Common myeloid progenitor, CD34-positive (primary cell): Measurements from ENCODE around the gene SCGB2B2.
"Not testable (repeated sequence)": the region's sequence is repeated elsewhere in the genome, so short reads cannot be mapped to it uniquely, and the experiment has no call there.

Source experiments
- CTCF ChIA-PET: fragments of 350-600 bp; sonication (Branson Sonifier 250); formaldehyde crosslinking; loops from one replicate; lab custom pipeline; 2021; ENCODE audit warnings: antibody characterized with exemption; lab: Charles Lee
- POLR2A ChIA-PET: fragments of 350-600 bp; sonication (Branson Sonifier 250); formaldehyde crosslinking; loops from one replicate; lab custom pipeline; 2021; ENCODE audit warnings: antibody characterized with exemption; lab: Charles Lee
- DNase-seq, 3 donors: peaks; one replicate each; pipeline versions ENCODE4 v3.0.0 to v3.0.0-alpha.2; 2013
- H3K27ac ChIP-seq, 2 experiments: 1 replicate in 1 of 2; 2 replicates in 1 of 2; pipeline ENCODE4 v1.7.0; 2013; ENCODE audit warnings: inconsistent platforms in 2 of 2, low read length in 2 of 2, mild to moderate bottlenecking in 2 of 2, low read depth in 1 of 2, moderate library complexity in 1 of 2; ENCODE audit not compliant: severe bottlenecking in 2 of 2, insufficient read depth in 1 of 2, poor library complexity in 1 of 2
- H3K27me3 ChIP-seq, 5 experiments: replicated peaks in 2 of 5; 1 replicate in 3 of 5; 2 replicates in 2 of 5; pipeline versions ENCODE4 v1.6.1 to v1.7.0; 2013; ENCODE audit warnings: low read length in 4 of 5, mild to moderate bottlenecking in 2 of 5, moderate library complexity in 2 of 5, inconsistent platforms in 1 of 5; ENCODE audit not compliant: insufficient read depth in 5 of 5, control insufficient read depth in 4 of 5
- H3K36me3 ChIP-seq, 4 experiments: 1 replicate in 2 of 4; 2 replicates in 2 of 4; pipeline versions ENCODE4 v1.6.1 to v1.7.0; 2013; ENCODE audit warnings: low read length in 3 of 4, control low read depth in 1 of 4, mild to moderate bottlenecking in 1 of 4; ENCODE audit not compliant: control insufficient read depth in 4 of 4, insufficient read depth in 4 of 4
- H3K4me1 ChIP-seq, 4 experiments: 1 replicate in 3 of 4; 2 replicates in 1 of 4; pipeline versions ENCODE4 v1.6.1 to v1.7.1; 2013; ENCODE audit warnings: low read length in 3 of 4, mild to moderate bottlenecking in 3 of 4, control low read depth in 1 of 4, inconsistent platforms in 1 of 4, moderate library complexity in 1 of 4; ENCODE audit not compliant: control insufficient read depth in 4 of 4, insufficient read depth in 4 of 4; ENCODE audit errors: control extremely low read depth in 1 of 4
- H3K4me3 ChIP-seq, 7 experiments: 1 replicate in 4 of 7; 2 replicates in 3 of 7; pipeline versions ENCODE4 v1.5.1 to v1.7.0; 2013; ENCODE audit warnings: mild to moderate bottlenecking in 7 of 7, low read length in 6 of 7, moderate library complexity in 6 of 7, inconsistent platforms in 2 of 7, low read depth in 2 of 7, control low read depth in 1 of 7; ENCODE audit not compliant: insufficient read depth in 4 of 7, control insufficient read depth in 1 of 7; ENCODE audit errors: extremely low read depth in 1 of 7
- H3K9me3 ChIP-seq, 5 experiments: 1 replicate in 4 of 5; 2 replicates in 1 of 5; pipeline versions ENCODE4 v1.6.1 to v1.7.1; 2013; ENCODE audit warnings: low read length in 4 of 5, mild to moderate bottlenecking in 2 of 5, inconsistent platforms in 1 of 5, low read depth in 1 of 5, moderate library complexity in 1 of 5; ENCODE audit not compliant: control insufficient read depth in 4 of 5, insufficient read depth in 2 of 5; ENCODE audit errors: control extremely low read depth in 1 of 5
- WGBS: methylation state at CpG from one replicate; pipeline ENCODE4 v1.1.5; 2013; ENCODE audit not compliant: insufficient coverage; 5-methylcytosine and 5-hydroxymethylcytosine counted together

The SCGB2B2 gene

DNA sequence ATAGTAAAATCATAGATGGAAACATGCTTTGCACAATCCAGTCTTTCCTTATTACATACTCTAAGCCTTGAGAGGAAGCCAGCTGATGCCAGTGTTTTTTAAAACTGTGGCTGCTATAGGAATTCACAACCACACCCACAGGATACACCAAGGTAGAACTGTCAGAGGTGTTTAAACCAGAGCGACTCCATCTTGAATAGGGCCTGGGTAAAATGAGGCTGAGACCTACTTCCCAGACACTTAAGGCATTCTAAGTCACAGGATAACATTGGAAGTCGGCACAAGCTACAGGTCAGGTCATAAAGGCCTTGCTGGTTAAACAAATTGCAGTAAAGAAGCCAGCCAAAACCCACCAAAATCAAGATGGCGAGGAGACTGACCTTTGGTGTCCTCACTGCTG, 1.7 kb downstream of the SCGB2B2 start:
- H3K27ac ChIP-seq, result no peak overlapping the region
- no peak overlapping the region for H3K4me3 ChIP-seq
- H3K4me1 ChIP-seq, result peaks cover 0 to 17% (median 6%) of the 10 kb centered on the region in 4 experiments
- CTCF ChIA-PET, result no interaction called here
- WGBS, result 92% methylated on average over 2 of the region's 3 CpGs
- H3K9me3 ChIP-seq, result peaks cover 0 to 28% (median 17%) of the 10 kb centered on the region in 5 experiments
- POLR2A ChIA-PET, result no interaction called here
- H3K36me3 ChIP-seq, result peaks cover 2 to 18% (median 15%) of the 10 kb centered on the region in 4 experiments
- no peak for DNase-seq
- H3K27me3 ChIP-seq, result peaks cover 0 to 11% (median 0%) of the 10 kb centered on the region in 5 experiments

DNA sequence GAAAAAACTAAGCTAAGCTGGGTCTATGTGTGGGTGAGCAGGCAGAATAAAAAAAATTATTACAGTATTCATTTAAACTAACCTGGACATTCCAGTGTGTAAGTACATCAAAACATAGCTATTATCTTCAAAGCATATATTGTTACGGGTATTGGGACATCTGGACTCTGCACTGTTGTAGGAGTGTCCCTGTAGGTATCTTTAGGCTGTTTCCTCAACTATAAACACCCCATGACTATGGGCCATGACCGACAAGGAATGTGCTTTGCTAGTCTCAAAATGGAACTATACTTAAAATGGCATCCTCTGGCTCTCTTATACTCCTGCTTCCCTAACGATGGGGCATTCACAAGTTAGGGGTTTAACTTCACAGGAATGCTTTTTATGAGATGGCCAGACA, 3.4 kb downstream of the SCGB2B2 start:
- peaks cover 0 to 12% (median 5%) of the 10 kb centered on the region in 5 experiments for H3K9me3 ChIP-seq
- no peak for DNase-seq
- CTCF ChIA-PET, result interaction anchor here (0.7 to 1.1 kb wide), 3 partner anchors 10 to 33 kb away, joined by 3 to 4 read pairs (median 3); no protein-coding TSS in a partner anchor

DNA sequence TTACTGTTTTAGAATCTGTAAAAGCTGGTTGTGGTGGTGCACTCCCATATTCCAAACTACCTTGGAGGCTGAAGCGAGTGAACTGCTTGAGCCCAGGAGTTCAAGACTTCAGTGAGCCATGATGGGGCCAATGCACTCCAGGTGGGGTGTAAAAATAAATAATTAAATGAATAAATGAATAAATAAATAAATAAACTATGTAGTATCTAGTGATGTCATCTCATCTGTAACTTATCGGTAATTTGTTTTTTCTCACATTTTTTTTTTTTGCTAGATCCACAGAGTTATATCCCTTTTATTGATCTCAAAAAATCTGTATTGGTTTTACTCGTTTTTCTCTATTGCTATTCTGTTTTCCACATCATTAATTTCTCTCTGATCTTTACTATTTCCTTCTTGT, 5.0 kb downstream of the SCGB2B2 start:
- H3K4me1 ChIP-seq, result peaks cover 0 to 8% (median 3%) of the 10 kb centered on the region in 4 experiments
- no peaks in the 10 kb centered on the region for H3K36me3 ChIP-seq
- H3K27me3 ChIP-seq, result peaks cover 0 to 11% (median 0%) of the 10 kb centered on the region in 5 experiments
- H3K9me3 ChIP-seq, result peaks cover 0 to 9% (median 4%) of the 10 kb centered on the region in 5 experiments
- ChIA-PET CTCF (no interaction called here), POLR2A (no interaction called here)
- H3K27ac ChIP-seq, result no peak overlapping the region
- WGBS, result no CpG with 5 or more reads among the region's 3 CpGs
- DNase-seq, result no peak
- H3K4me3 ChIP-seq, result no peak overlapping the region

More for the DNA sequence above, 3.4 kb downstream of the SCGB2B2 start:
- Histone ChIP-seq H3K4me3 (no peak overlapping the region), H3K36me3 (peaks cover 0 to 2% (median 0%) of the 10 kb centered on the region in 4 experiments), H3K4me1 (peaks cover 0 to 15% (median 6%) of the 10 kb centered on the region in 4 experiments), H3K27ac (no peak overlapping the region), H3K27me3 (peaks cover 0 to 11% (median 0%) of the 10 kb centered on the region in 5 experiments)
- 81% methylated on average over 2 of the region's 3 CpGs for WGBS
- POLR2A ChIA-PET, result no interaction called here

DNA sequence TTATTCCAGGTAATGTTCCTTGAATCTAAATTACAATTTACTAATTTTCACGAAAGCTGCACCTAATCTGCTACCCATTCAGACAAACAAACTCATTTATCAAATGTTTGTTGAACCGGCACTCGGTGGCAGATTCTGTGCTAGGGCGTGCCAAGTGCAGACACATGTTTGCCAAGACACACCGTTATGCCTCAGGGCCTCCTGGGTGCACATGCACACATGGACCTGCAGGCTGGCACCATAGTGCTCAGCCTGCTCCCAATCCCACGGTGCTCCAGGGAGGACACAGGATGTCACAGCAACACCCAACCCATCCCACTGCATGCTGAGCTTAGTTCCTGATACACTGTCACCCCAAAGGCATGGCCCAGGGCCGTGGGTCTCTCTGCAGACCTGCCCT, 7.7 kb downstream of the SCGB2B2 start:
- no peaks in the 10 kb centered on the region for H3K36me3 ChIP-seq
- H3K27me3 ChIP-seq, result peaks cover 0 to 6% (median 0%) of the 10 kb centered on the region in 5 experiments
- H3K27ac ChIP-seq, result no peak overlapping the region
- no peak overlapping the region for H3K4me3 ChIP-seq
- H3K4me1 ChIP-seq, result no peaks in the 10 kb centered on the region
- CTCF ChIA-PET, result no interaction called here
- POLR2A ChIA-PET, result no interaction called here
- no peak for DNase-seq
- peaks cover 0 to 2% (median 0%) of the 10 kb centered on the region in 5 experiments for H3K9me3 ChIP-seq
- WGBS, result 97% methylated on average over 6 of the region's 7 CpGs

DNA sequence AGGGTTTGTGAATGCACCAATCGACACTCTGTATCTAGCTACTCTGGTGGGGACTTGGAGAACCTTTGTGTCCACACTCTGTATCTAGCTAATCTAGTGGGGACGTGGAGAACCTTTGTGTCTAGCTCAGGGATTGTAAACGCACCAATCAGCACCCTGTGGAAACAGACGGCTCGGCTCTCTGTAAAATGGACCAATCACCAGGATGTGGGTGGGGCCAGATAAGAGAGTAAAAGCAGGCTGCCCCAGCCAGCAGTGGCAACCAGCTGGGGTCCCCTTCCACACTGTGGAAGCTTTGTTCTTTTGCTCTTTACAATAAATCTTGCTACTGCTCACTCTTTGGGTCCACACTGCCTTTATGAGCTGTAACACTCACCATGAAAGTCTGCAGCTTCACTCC, 8.3 kb downstream of the SCGB2B2 start:
- H3K27me3 ChIP-seq, CTCF ChIA-PET, H3K36me3 ChIP-seq, H3K4me1 ChIP-seq, DNase-seq, H3K27ac ChIP-seq, H3K4me3 ChIP-seq, H3K9me3 ChIP-seq, POLR2A ChIA-PET: not testable (repeated sequence)
- 96% methylated on average over 4 of the region's 5 CpGs for WGBS

DNA sequence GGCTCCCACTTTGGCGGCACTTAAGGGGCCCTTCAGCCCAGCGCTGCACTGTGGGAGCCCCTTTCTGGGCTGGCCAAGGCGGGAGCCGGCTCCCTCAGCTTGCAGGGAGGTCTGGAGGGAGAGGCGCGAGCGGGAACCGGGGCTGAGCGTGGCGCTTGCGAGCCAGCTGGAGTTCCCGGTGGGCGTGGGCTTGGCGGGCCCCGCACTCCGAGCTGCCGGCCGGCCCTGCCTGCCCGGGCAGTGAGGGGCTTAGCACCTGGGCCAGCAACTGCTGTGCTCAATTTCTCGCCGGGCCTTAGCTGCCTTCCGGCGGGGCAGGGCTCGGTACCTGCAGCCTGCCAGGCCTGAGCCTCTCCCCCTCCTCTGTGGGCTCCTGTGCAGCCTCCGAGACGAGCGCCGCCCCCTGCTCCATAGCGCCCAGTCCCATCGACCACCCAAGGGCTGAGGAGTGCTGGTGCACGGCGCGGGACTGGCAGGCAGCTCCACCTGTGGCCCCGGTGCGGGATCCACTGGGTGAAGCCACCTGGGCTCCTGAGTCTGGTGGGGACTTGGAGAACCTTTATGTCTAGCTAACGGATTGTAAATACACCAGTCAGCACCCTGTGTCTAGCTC, 8.8 kb downstream of the SCGB2B2 start:
- DNase-seq, POLR2A ChIA-PET, H3K4me1 ChIP-seq, H3K36me3 ChIP-seq, H3K4me3 ChIP-seq, H3K9me3 ChIP-seq, CTCF ChIA-PET, H3K27me3 ChIP-seq, H3K27ac ChIP-seq: not testable (repeated sequence)
- WGBS, result 98% methylated on average over 26 of the region's 36 CpGs

DNA sequence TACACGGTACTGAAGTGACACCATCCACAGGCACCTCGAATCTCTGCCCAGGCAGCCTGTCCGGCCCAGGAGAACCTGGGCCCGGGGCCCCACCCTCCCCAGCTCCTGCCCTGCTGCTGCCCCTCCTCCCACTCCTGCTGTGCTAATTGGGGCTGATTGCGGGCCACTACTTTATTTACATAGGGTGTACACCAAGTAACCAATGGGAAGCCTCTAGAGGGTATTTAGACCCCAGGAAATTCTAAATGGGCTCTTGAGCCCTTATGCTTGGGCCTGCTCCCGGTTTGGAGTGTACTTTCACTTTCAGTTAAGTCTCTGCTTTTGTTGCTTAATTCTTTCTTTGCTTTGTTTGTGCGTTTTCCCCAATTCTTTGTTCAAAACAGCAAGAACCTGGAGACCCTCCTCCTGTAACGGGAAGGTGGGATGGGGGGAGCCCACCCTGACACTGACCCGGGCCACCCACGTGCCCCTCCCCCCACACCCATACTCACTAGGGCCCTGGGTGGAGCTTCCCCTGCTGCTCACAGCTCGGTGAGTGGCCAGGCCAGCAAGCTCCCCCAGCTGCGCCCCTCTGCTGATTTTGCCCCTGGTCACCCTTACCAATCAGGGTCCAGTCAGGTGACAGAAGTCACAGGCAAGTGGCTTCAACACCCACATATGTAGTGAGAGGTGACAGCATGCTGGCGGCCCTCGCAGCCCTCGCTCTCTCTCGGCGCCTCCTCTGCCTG, 9.4 kb downstream of the SCGB2B2 start:
- WGBS, result 92% methylated on average over 12 of the region's 17 CpGs
- Histone ChIP-seq H3K4me3 (peak overlapping the region in 1 of 7 experiments; percentile 11), H3K9me3 (no peaks in the 10 kb centered on the region), H3K4me1 (no peaks in the 10 kb centered on the region), H3K27ac (no peak overlapping the region), H3K27me3 (no peaks in the 10 kb centered on the region), H3K36me3 (no peaks in the 10 kb centered on the region)
- ChIA-PET POLR2A (no interaction called here), CTCF (no interaction called here)
- peak in 2 of 3 donors; percentile 11 to 20 for DNase-seq
